ENCODE data around the gene HDAC8.

HDAC8 gene

GRCh38 chrX:72312311-72312940 lies 260.2 kb downstream of the HDAC8 start:
- no peak for DNase-seq

- DNase-seq = no peak
Measured at GRCh38 chrX:72309297-72310071, 263.2 kb downstream of the HDAC8 start.

- DNase-seq = peak; percentile 45
Measured at GRCh38 chrX:72308566-72309296, 263.9 kb downstream of the HDAC8 start.

- DNase-seq = no peak
Measured at GRCh38 chrX:72308209-72308565, 264.5 kb downstream of the HDAC8 start.

GRCh38 chrX:72307646-72308051 lies 265.0 kb downstream of the HDAC8 start:
- no peak for DNase-seq

GRCh38 chrX:72306851-72307645 lies 265.6 kb downstream of the HDAC8 start:
- DNase-seq = peak; percentile 44

GRCh38 chrX:72306085-72306801 lies 266.4 kb downstream of the HDAC8 start:
- DNase-seq = no peak

- no peak for DNase-seq
Measured at GRCh38 chrX:72305286-72306084, 267.2 kb downstream of the HDAC8 start, which contains the start of gene CITED1. TSS of gene CITED1 (minus strand) at chrX:72305914. CDS start at chrX:72302869, 3,045 bp downstream.

- DNase-seq = no peak
Measured at GRCh38 chrX:72304877-72305276, 267.8 kb downstream of the HDAC8 start.

- no peak for DNase-seq
Measured at GRCh38 chrX:72301781-72302180, 270.9 kb downstream of the HDAC8 start.

- DNase-seq = no peak
Measured at GRCh38 chrX:72299891-72300630, 272.6 kb downstream of the HDAC8 start.

GRCh38 chrX:72297953-72298730 lies 274.5 kb downstream of the HDAC8 start:
- no peak for DNase-seq

GRCh38 chrX:72296991-72297390 lies 275.7 kb downstream of the HDAC8 start:
- DNase-seq = no peak

GRCh38 chrX:72295745-72296144 lies 276.9 kb downstream of the HDAC8 start:
- no peak for DNase-seq

GRCh38 chrX:72294497-72294896 lies 278.1 kb downstream of the HDAC8 start:
- DNase-seq = no peak

- DNase-seq = no peak
Measured at GRCh38 chrX:72282302-72282701, 290.3 kb downstream of the HDAC8 start.

- no peak for DNase-seq
Measured at GRCh38 chrX:72280321-72280845, 292.3 kb downstream of the HDAC8 start.

Measured in COR-L47 (cell line).